GM19324 (cell line): Measurements from ENCODE around the gene ZBTB38.

ENCODE experiments used
- ATAC-seq: cut with Tn5 transposase; IDR thresholded peaks from one replicate; pipeline ENCODE4 v1.9.1; 2021; ENCODE audit warnings: mild to moderate bottlenecking, moderate library complexity; ENCODE audit not compliant: unreplicated experiment, low FRiP score

ZBTB38 gene, protein sequence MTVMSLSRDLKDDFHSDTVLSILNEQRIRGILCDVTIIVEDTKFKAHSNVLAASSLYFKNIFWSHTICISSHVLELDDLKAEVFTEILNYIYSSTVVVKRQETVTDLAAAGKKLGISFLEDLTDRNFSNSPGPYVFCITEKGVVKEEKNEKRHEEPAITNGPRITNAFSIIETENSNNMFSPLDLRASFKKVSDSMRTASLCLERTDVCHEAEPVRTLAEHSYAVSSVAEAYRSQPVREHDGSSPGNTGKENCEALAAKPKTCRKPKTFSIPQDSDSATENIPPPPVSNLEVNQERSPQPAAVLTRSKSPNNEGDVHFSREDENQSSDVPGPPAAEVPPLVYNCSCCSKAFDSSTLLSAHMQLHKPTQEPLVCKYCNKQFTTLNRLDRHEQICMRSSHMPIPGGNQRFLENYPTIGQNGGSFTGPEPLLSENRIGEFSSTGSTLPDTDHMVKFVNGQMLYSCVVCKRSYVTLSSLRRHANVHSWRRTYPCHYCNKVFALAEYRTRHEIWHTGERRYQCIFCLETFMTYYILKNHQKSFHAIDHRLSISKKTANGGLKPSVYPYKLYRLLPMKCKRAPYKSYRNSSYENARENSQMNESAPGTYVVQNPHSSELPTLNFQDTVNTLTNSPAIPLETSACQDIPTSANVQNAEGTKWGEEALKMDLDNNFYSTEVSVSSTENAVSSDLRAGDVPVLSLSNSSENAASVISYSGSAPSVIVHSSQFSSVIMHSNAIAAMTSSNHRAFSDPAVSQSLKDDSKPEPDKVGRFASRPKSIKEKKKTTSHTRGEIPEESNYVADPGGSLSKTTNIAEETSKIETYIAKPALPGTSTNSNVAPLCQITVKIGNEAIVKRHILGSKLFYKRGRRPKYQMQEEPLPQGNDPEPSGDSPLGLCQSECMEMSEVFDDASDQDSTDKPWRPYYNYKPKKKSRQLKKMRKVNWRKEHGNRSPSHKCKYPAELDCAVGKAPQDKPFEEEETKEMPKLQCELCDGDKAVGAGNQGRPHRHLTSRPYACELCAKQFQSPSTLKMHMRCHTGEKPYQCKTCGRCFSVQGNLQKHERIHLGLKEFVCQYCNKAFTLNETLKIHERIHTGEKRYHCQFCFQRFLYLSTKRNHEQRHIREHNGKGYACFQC (N-terminal part only)

GRCh38 chr3:141368062-141368924 lies at the start of gene ZBTB38:
Gene ZBTB38 (plus strand): TSS chr3:141368504. CDS start chr3:141442389, 73,885 bp downstream.
- no peak for ATAC-seq

DNA sequence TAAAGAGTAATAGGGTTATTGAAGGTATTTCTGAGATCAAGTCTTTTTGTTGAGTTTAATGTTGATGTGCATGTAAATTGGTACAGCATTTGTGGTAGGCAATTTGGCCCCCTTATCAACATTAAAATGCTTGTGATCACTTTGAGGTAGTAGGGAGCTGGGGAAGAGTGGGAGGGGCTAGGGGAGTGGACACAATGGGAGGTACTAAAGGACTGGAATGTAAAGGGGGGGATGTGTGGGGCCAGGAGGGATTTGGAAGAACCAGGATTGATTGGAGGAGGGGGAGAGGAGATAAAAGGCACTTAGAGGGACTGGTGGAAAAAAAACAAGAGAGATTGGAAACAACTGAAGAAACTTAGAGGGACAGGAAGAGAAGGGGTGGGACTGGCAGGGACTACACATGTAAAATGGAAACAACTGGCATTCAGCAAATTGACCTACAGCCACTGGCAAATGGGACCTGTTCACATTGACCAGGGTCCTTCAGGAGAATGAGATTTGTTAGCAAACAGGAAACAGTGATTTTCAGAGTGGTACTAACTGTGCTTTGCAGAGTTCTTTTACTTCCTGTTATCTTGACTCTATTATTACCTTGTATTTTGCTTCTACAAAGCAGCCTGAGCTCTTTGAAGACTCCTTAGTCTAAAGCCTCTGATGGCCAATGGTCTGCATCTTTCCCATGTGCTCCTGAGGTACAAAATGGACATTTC lies 47.8 kb upstream of the ZBTB38 start:
- ATAC-seq: no peak

DNA sequence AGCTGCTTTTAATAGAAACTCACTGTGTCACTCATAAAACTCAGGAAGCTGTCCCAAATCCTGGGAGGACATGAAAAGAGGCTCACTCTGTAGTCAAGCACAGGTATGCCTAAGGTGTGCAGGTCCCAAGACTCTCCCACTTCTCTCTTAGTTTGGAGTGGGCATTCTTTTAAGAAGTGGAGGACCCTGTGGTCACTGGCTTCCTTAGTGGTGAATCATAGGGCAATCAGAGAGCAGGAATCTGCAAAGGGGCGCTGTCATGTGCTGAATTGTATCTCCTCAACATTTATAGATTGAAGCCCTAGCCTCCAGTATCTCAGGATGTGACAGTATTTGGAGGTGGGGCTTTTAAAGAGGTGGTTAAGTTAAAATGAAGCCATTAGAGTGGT lies 47.2 kb upstream of the ZBTB38 start:
- no peak for ATAC-seq

DNA sequence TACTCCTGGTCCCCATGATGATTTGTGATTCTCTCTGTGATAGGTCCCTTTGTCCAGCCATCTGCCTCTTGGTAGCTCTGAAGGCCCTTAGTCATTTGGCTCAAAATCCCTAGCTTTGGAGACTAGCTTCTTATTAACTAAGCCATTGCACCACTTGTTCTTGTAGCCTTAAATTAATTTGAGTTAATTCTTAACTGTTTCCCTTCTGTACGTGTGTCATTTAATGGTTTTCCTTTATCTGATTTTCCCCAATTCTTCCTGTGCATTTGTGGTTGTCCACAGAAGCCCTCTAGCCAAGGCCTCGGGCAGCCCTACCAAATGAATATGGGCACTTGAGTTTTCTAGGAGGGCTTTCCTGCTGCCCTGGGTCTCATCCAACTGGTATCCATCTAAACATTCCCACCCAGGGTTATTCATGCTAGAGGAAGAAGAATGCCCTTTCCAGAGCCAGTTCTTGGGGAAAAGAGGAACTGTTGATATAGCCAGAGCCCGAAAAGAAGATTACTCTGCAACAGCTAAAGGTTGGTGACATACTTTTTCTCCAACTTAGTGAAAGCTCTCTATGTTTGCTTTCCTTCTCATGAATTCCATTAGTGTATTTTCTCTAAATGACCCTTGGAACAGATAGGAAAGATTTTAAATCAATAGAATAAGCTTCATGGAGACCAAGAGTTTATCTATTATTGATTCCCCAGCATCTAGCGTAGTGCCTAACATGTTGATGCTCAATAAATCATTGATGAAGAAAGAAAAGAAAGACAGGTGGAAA lies 44.2 kb upstream of the ZBTB38 start:
- ATAC-seq: no peak

DNA sequence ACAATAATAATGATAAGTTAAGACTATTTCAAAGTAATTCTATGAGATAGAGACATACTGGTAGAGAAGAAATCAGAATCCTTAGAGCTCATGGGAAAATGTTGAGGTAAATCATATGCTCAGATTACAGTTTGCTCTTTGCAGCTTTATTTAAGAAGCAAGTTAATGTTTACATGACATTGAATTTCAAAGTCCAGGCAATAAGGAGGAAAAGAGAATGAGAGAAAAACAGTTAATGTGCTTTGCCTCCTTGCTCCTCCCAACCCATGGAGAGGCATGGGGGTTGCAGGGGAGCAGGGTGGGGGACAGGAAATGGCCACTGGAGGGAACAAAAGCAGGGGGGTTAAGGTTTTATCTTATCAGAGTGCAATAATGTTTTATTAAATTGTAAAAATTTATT lies 42.2 kb upstream of the ZBTB38 start:
- no peak for ATAC-seq

- no peak for ATAC-seq
Measured at GRCh38 chr3:141326626-141327025, 41.7 kb upstream of the ZBTB38 start.

GRCh38 chr3:141328286-141329166 lies 39.8 kb upstream of the ZBTB38 start:
- peak; percentile 50 for ATAC-seq

DNA sequence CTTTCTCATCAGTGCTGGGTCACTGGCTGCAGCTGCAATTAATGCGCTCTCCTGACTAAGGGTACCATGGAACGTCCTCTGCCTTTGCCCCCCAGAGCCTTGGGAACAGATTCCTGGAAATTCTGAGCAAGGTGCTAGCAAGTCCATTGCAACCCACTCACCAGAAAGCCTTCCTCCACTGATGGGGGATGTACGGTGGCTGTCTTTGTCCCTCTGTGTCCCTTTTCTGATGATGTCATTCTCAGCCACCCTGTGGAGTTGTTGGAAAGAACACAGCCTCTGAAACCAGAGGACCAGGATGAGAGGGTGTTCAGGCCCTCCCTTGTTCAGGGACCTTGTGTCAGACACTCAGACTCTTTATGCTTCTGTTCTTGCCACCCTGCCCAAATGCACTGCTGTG lies 38.1 kb upstream of the ZBTB38 start:
- no peak for ATAC-seq

DNA sequence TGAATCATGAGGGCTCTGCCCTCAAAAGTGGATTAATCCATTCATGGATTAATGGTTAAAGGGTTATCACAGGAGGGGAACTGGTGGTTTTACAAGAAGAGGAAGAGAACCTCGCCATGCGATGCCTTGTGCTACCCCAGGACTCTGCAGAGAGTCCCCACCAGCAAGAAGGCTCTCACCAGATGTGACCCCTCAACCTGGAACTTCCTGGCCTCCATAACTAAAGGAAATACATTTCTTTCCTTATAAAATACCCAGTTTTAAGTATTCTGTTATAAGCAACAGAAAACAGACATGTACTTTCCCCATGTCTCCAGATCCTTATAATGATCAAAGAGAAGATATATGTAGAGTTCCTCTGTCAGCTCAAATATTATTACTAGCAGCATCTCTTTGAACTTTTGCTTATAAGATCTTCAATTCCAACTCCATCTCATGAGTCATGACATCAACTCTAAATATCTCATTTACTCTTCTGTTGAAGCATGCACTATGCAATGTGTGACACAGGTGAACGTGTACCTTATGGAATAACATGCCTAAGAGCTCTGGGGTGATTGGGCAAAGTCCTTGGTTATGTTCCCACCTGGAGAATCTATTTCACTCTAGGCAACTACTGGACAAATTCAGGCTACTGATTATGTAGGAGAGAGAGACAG lies 37.5 kb upstream of the ZBTB38 start:
- no peak for ATAC-seq

DNA sequence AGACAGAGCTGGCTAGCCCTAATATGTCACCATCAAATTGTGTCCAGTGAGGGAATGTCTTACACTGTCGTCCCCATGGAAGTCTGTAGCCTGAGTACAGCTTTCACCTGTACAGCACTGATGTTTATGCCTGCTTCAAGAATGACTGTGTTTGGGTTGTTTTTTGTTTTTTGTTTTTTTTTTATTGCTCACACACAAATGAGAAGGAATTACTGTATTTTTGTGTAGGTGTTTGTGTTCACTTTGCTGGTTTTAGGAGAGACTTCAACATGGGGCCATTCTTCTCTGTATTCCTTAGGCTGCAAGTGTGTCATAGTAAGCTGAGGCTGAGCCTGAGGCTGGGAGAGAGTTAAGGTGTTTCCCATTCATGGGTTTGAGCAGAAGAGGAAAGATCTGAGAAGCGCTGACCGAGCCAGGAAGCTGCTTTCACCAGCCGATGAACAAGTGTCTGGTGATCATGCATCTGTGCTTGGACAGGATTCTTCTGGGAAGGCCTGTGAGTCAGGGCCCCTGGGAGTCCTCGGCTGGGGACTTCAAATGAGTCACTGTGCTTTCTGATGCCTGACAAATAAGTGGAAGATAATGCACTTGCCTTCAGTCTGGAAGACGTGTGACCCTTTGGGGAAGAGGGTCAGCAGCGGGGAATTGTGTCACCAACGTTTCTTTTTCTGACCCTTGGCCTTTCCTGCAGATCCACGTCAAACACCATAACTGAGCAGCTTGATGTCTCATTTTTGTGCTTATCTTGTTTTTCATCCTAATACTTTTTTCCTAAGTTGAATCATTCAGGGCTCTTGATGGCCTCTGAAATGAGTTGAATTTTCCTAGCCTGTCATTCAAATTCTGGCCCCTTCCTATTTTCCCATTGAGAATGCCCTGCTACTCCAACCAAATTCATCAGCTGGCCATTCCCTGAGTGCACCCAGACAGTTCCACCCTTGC lies 36.7 kb upstream of the ZBTB38 start:
- ATAC-seq: no peak

DNA sequence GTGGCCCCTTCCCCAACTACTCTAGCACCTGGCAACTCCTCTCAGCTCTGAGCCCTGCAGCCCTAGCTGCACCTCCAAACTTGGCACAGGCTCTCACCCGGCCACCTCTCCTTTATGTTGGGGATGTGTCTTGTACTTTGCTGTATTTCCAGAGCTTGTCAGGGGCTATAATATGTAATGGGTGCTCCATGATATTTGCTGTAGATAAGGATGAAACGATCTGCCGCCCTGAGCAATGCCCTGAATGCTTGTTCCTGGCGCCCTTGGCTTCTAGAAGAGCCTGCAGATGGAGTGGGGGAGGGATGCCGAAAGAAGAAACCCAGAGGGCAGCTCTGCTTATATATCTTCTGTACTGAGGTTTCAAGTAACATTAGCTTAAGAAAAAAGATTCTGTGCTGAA lies 35.9 kb upstream of the ZBTB38 start:
- ATAC-seq: no peak

- ATAC-seq: no peak
Measured at GRCh38 chr3:141333836-141334626, 34.3 kb upstream of the ZBTB38 start.

DNA sequence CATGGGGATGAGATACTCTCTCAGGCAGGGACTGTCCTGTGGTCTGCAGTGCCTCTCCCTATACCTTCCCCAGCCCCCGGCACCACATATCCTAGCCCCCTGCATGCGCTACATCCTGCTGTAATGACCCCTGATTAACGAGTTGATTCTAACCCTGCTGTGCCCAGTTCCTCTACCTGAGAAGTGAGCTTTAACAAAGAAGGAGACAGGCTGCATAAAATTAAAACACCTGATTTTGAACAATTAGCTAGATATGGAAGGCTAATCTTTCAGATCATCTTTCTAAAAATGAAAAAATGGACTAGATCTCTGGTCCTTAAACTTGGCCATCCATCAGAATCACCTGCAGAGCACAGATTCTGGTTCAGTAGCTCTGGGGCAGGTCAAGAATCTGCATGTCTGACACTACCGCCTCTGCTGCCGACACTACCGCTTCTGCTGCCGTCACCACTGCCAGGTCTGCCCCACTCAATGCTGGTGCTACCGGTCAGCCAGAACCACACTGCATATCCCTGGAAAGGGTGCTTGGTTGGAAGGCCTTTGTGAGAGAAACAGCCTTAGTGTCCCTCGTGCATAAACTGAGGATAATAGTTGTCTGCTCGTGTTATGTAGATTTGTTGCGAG lies 33.6 kb upstream of the ZBTB38 start:
- no peak for ATAC-seq

DNA sequence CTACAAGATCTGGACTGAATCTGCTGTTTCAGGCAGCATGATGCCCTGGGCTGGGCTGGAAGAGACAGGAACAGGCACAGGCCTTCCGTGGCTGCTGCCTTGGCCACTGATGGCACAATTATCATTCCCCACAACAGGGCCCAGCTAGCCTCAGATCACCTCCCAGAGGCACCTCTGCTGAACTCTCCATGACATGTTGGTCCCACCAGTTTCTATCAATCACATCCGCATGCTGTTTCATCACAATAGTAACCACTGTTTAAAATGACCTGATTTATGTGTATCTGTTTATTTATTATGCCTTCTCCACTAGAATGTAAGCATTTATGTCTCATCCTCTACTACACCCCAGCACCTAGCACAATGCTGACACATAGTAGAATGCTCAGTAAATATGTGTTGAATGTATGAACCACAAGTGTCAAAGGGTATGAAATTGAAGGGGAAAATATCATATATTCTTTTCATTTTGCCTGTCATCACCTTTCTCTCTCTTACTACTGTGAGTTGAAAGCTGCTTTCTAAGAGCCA lies 32.7 kb upstream of the ZBTB38 start:
- no peak for ATAC-seq
